ENCODE results near the gene SAMD4A.

SAMD4A gene

GRCh38 chr14:54774824-54775223 is 207.9 kb downstream of the SAMD4A start:
- H3K4me1 Mint-ChIP-seq: peaks cover 20% of the 10 kb centered on the region

DNA sequence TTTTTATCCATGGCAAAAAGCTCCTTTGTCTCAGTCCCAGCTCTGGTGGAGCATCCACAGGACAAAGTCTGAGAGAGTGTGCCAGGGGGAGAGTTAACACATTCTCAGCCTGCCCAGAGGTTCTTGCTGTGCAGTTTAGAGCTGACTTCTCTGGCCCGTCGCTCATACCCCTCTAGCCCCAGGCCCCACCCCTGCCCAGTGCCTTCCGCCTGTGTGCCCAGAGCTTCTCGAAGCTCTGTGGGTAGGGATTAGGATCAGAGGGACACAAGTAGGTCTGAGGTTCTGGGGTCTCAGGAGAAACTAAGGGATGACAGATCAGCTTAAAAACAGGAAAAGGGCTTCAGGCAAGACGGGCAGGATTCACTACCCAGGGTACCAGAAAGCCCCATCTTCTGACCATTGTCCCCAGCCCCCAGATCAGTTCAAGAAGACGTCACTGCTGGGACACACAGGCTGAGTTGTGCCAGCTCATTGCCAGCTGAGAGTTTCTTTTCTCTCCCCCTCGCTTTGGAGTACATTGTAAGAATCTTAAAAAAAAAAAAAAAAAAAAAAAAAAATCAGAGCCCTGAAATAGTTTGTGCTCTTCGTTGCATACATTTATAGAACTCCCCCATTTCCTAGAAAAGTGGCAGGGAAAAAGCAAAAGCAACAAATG is 208.7 kb downstream of the SAMD4A start:
- H3K27me3 Mint-ChIP-seq (ENCODE audit: low read depth, poor library complexity): peaks cover 7% of the 10 kb centered on the region
- H3K4me1 Mint-ChIP-seq: peaks cover 20% of the 10 kb centered on the region
- no peak overlapping the region for H3K4me3 Mint-ChIP-seq
- no peak overlapping the region for H3K27ac Mint-ChIP-seq
- DNase-seq: no peak
- no peaks in the 10 kb centered on the region for H3K9me3 Mint-ChIP-seq
- TF ChIP-seq, protein P1, sequence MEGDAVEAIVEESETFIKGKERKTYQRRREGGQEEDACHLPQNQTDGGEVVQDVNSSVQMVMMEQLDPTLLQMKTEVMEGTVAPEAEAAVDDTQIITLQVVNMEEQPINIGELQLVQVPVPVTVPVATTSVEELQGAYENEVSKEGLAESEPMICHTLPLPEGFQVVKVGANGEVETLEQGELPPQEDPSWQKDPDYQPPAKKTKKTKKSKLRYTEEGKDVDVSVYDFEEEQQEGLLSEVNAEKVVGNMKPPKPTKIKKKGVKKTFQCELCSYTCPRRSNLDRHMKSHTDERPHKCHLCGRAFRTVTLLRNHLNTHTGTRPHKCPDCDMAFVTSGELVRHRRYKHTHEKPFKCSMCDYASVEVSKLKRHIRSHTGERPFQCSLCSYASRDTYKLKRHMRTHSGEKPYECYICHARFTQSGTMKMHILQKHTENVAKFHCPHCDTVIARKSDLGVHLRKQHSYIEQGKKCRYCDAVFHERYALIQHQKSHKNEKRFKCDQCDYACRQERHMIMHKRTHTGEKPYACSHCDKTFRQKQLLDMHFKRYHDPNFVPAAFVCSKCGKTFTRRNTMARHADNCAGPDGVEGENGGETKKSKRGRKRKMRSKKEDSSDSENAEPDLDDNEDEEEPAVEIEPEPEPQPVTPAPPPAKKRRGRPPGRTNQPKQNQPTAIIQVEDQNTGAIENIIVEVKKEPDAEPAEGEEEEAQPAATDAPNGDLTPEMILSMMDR (IDR thresholded peaks at IDR 0.05): no peak
- H3K36me3 Mint-ChIP-seq (ENCODE audit: low read depth): no peaks in the 10 kb centered on the region

More at GRCh38 chr14:54774824-54775223, 207.9 kb downstream of the SAMD4A start:
- TF ChIP-seq, protein P1 (IDR thresholded peaks at IDR 0.05): no peak
- Mint-ChIP-seq H3K4me3 (no peak overlapping the region), H3K9me3 (no peaks in the 10 kb centered on the region), H3K36me3 (ENCODE audit: low read depth) (no peaks in the 10 kb centered on the region), H3K27me3 (ENCODE audit: low read depth, poor library complexity) (peaks cover 7% of the 10 kb centered on the region), H3K27ac (no peak overlapping the region)
- DNase-seq: no peak

DNA sequence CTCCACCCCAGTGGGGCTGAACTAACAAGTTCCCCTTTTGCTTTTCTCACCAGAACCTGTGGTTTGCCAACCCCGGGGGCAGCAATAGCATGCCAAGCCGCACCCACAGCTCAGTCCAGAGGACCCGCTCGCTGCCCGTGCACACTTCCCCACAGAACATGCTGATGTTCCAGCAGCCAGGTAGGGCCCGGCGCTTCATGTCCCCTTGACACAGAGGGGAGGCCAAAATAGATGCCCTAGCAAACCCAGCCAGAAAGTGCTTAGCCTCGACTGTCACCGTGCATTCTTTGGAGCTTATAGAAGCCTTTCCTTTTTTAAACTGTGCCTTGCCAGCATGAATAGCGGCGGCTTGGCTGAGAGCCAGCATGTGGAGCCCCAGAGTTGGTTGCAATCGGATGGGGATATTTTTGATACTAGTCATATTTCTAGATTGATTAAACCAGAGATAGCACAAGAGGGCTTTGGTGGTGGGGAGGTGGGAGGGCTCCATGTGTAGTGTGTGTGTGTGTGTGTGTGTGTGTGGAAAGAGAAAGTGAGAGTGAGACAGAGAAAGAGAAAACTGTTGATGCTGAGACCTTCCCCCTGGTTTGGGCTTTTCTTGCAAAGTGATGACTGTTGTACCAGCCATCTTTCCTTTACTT is 209.6 kb downstream of the SAMD4A start:
- H3K27ac Mint-ChIP-seq: no peak overlapping the region

DNA sequence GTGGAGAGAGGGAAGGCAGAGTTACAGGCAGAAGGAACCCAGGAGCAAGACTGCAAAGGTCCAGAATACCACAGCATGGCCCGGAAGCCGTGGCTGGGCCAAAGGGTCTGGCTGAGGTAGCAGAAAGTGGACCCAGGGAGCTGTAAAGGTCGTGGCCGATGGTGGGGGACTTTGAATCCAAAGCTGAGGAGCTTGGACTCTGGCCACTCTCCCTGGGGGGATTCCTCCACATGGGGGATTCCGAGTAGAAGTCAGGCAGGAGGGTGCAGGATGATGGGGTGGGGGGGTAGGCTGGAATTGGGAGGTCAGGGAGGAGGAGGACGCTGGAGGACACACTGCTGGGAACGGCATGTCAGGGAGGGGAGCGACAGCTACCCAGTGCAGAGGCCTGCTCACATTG is 210.5 kb downstream of the SAMD4A start:
- no peak for DNase-seq
- TF ChIP-seq, protein P1 (IDR thresholded peaks at IDR 0.05): no peak

More for the DNA sequence above, 209.6 kb downstream of the SAMD4A start:
- TF ChIP-seq, protein P1 (IDR thresholded peaks at IDR 0.05): no peak
- H3K4me3 Mint-ChIP-seq: no peak overlapping the region
- no peak for DNase-seq
- H3K9me3 Mint-ChIP-seq: no peaks in the 10 kb centered on the region
- H3K36me3 Mint-ChIP-seq (ENCODE audit: low read depth): no peaks in the 10 kb centered on the region
- peaks cover 7% of the 10 kb centered on the region for H3K27me3 Mint-ChIP-seq (ENCODE audit: low read depth, poor library complexity)
- peaks cover 20% of the 10 kb centered on the region for H3K4me1 Mint-ChIP-seq

DNA sequence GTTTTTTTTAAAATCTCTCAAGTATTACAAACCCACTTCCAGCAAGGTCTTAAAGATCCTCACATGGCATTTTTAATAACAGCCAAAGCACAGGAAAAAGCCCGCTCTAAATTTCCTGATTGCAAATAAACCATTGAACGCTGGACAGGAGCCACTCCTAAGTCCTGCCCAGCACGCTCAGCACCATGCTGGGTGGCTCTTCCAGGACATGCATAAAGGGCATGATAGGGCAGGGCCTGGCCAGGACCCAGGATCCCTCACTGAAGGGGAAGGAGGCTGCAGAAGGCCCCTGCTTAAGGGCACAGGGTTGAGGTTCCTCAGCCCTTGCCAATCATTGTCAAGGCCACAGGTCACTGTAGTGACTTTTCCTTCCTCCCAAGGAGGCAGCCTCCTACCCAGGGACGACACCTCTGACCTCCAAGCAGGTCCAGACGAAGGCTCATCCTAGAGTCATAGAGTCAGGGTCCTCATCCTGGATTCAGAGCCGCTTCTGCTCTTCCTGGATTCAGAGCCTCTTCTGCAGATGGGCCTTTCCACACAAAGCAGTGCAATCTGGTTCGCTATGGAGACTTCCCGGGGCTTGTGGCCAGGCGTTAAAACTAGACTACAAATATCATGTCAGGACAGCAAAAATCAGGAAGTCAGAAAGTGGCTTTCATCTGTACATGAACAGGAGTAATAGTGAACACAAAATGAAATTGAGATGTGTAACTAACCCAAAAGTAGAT is 211.9 kb downstream of the SAMD4A start:
- Mint-ChIP-seq H3K4me1 (peaks cover 3% of the 10 kb centered on the region), H3K27me3 (ENCODE audit: low read depth, poor library complexity) (peaks cover 7% of the 10 kb centered on the region), H3K27ac (no peak overlapping the region), H3K36me3 (ENCODE audit: low read depth) (no peaks in the 10 kb centered on the region), H3K9me3 (no peaks in the 10 kb centered on the region), H3K4me3 (no peak overlapping the region)
- TF ChIP-seq, protein P1 (IDR thresholded peaks at IDR 0.05): no peak
- DNase-seq: no peak

More for the DNA sequence above, 210.5 kb downstream of the SAMD4A start:
- Mint-ChIP-seq H3K36me3 (ENCODE audit: low read depth) (no peaks in the 10 kb centered on the region), H3K9me3 (no peaks in the 10 kb centered on the region), H3K4me3 (no peak overlapping the region), H3K27ac (no peak overlapping the region), H3K4me1 (peaks cover 17% of the 10 kb centered on the region), H3K27me3 (ENCODE audit: low read depth, poor library complexity) (peaks cover 7% of the 10 kb centered on the region)

Data from nephron progenitor cell (in vitro differentiated cells).